HG02763 (cell line): Measurements from ENCODE around the gene TNFRSF18.

Experiments used
- ATAC-seq: cut with Tn5 transposase; IDR thresholded peaks from one replicate; pipeline ENCODE4 v1.9.1; 2021; ENCODE audit warnings: mild to moderate bottlenecking, moderate library complexity; ENCODE audit not compliant: unreplicated experiment

The TNFRSF18 gene

GRCh38 chr1:1213345-1214265 lies 7.2 kb upstream of the TNFRSF18 start, which contains the start of gene TNFRSF4:
TNFRSF4 (minus strand) TSS chr1:1214153; CDS start chr1:1214127, 26 bp downstream.
- ATAC-seq, result no peak

DNA sequence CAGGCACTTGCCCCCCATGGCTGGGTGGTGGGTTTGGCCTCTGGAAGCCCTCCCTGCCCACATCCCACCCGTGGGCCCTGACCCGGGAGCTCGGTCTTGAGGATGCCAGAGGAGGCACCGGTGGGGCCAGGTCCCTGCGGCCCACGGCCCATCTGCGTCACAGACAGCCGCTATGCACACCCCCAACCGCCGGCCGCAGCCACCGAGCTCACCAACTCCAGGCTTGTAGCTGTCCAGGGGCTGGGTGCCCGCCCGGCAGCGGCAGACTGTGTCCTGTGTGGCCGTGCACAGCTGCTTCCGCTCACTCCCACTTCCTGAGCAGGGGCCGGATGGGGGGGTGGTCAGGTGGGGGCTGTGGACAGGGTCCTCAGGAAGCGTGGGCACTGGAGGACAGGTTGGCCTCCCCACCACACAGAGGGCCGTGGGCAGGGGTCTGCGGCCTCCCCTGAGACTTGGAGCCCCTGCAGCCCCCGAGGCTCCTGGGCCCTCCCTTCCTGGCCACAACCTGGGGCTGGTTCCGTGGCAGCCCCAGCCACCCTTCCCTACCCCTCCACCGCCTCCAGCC lies 6.5 kb upstream of the TNFRSF18 start:
- no peak for ATAC-seq

- no peak for ATAC-seq
These were observed 5.4 kb upstream of the TNFRSF18 start for GRCh38 chr1:1211541-1212441.

DNA sequence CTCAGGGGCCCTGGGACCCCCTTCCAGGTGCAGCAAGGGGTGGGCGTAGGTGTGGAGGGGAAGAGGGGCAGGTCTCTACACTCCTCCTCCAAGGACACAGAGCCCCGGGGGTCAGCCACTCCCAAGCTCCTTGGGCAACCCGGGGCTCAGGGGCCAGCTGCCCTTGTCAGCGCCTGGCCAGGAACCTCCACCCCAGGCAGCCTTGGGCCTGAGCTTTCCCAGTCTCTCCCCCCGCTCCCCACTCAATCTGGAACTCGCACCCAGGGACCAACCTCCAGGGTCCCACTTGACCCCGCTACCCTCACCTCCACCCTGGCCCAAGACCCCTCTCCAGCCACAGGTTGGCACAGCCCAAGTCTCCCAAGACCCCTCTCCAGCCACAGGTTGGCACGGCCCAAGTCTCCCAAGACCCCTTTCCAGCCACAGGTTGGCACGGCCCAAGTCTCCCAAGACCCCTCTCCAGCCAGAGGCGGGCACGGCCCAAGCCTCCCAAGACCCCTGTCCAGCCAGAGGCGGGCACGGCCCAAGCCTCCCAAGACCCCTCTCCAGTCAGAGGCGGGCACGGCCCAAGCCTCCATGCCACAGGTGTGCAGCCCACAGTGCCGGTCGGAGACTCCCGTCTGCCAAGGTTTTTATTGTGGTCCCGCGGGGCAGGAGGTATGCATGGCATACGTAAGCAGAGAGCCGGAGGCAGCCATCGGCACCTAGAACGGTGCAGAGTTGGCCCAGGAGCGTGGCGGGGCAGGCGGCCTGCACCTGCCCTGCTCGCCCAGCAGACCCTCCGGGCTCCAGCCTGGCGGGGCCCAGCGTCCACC lies 4.5 kb upstream of the TNFRSF18 start:
- no peak for ATAC-seq

- ATAC-seq, result no peak
These were observed 2.5 kb upstream of the TNFRSF18 start for GRCh38 chr1:1208713-1209433.

- ATAC-seq, result no peak
These were observed 1.1 kb upstream of the TNFRSF18 start for GRCh38 chr1:1207571-1207892.

GRCh38 chr1:1206966-1207531 lies 657 bp upstream of the TNFRSF18 start:
- no peak for ATAC-seq

DNA sequence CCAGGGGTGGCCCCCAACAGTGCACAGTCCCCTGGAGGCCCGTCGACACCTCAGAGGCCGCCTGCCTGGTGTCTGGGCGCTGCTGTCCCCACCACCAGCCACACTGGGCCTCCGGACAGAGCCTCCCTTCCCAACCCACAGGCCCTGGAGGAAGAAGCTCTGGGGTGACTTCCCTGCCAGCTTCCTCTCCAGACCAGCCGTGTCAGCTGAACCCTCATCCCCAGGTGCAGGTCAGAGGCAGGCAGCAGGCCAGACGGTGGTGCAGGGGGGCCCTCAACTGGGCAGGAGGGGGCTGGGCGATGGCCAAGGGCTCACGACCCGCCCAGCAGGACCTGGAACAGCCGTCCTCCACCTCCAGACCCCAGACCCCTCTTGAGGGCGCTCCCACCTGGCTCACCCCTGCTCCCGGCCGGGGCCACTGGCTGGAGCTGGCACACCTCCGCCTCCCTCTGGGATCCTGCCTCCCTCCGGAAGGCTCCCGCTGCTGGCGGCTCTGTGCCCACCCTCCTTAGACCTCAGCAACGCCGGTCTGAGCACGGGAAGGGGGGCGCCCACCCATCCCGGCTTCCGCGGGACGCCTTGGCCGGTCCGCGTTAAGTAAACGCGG lies 520 bp downstream of the TNFRSF18 start:
- ATAC-seq, result no peak

- ATAC-seq, result no peak
These were observed 1.2 kb downstream of the TNFRSF18 start for GRCh38 chr1:1204998-1205768.

- ATAC-seq, result no peak
These were observed 1.9 kb downstream of the TNFRSF18 start for GRCh38 chr1:1204425-1204920.

GRCh38 chr1:1203561-1204424 lies 2.6 kb downstream of the TNFRSF18 start:
- ATAC-seq, result no peak

DNA sequence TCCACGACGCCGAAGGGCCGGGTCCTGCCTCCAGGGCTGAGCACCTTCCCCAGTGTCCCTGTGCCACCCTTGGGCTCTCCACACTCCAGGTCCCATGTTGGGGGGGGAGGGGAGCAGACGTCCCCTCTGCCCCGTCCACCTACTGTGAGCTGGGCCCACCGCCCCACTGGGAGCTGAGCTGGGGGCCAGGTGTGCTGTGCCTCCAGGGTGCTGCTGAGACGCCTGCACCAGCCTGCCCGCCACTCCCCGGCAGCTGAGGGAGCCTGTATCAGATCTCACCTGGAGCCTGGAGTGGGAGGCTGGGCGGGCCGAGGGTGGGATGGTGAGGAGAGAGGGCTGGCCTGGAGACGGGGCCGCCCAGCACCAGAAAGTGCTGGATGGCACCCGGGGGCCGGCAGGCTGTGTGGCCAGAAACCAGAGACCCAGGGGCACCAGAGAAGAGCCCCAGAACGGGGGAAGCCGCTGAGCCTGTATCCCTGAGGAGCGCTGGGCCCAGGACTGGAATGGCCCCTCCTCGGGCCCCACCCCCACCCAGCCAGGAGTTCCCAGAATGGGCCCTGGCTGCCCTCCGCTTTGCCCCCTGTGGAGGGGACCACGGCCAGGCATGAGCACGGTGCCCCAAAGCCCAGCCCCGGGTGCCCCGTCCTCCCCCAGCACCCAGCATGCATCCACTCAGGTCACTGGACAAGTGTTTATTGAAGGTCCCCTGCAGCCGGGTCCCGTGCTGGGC lies 3.4 kb downstream of the TNFRSF18 start:
- no peak for ATAC-seq

DNA sequence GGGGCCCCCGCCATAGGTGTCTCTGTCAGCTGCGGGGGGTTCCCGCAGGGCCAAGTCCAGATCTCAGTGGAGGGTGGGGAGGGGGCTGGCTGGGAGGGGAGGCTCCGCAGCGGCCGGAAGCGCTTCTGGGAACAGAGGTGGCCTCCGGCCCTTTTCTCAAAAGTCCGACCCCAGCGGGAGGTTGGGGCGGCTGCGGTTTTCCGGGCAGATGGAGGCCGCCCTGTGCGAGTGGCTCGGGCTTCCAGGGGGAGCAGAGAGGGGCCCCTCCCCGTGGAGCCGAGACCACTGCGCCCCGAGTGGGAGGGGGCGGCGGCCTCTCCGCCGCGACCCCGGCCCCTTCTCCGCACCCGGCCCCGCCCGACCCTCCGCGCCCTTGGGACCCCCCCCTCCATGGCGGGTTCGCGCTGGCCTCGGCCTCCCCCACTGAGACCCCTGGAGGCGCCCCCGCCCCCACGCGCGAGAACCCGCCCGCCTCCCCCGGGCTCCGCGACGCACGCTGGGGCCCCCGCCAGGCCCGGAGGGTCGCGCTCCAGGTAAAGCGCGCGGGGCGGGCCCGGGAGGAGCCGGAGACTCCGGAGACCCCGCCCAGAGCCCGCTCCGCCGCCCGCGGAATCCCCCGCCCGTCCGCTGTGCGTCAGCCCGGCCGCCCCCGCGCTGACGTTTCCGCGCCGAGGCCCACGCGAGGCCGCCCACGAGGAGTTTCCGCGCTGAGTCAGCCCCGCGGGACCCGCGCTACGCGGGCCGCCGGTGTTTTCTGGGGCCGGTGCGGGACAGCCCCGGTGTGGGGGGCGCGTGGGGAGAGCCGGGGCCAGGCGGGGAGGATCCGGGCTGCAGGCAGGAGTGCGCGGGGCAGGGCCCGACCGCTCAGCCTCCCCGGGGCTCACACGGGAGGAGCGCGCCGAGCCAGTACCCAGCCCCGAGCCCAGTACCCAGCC lies 5.2 kb downstream of the TNFRSF18 start:
- no peak for ATAC-seq

GRCh38 chr1:1199961-1200875 lies 6.2 kb downstream of the TNFRSF18 start:
- no peak for ATAC-seq
